SK-MEL-5 (cell line): Measurements from ENCODE around the gene NOTCH2. TPM values are rescaled to one million over a fixed set of nuclear protein-coding genes. Genes with fewer than 3 reads are reported as not detected.
A peak's percentile ranks its signal among the peaks of the same experiment; 100 is the strongest.

Source experiments
- DNase-seq: peaks from one replicate; pipeline ENCODE4 v3.0.0-alpha.2; 2016; ENCODE audit warnings: low read depth, low spot score
- in situ Hi-C: cut with HindIII; loops from 2 replicates; pipeline ENCODE4 v1.10.0; 2016; ENCODE audit warnings: low sequenced_read_pairs, high pct_unique_total_duplicates, low pct_unique_long_range_greater_than_20kb
- total RNA-seq: library from RNA; depleted of rRNA; stranded (reverse); fragments of >200 nt; shearing (Covaris generic); gene quantifications from 2 replicates; pipeline ENCODE4 v1.2.3, GENCODE V29; 2014

NOTCH2 gene
- total RNA-seq, 1 experiment from 2014 or later = 41.9 TPM

DNA sequence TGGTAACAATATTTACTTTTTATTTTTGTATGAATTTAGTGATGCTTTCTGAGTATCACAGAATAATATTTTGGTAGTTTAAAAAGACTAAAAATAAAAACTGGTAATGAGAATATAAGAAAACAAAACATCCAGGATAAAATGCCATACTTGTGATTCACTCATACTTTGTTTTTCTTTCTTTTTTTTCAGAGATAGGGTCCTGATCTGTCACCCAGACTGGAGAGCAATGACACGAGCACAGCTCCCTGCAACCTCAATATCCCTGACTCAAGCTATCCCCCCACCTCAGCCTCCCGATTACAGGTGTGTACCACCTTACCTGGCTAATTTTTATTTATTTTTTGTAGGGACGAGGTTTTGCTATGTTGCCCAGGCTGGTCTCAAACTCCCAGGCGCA, 109.0 kb downstream of the NOTCH2 start:
- DNase-seq = no peak
- in situ Hi-C loops = no loop called here

DNA sequence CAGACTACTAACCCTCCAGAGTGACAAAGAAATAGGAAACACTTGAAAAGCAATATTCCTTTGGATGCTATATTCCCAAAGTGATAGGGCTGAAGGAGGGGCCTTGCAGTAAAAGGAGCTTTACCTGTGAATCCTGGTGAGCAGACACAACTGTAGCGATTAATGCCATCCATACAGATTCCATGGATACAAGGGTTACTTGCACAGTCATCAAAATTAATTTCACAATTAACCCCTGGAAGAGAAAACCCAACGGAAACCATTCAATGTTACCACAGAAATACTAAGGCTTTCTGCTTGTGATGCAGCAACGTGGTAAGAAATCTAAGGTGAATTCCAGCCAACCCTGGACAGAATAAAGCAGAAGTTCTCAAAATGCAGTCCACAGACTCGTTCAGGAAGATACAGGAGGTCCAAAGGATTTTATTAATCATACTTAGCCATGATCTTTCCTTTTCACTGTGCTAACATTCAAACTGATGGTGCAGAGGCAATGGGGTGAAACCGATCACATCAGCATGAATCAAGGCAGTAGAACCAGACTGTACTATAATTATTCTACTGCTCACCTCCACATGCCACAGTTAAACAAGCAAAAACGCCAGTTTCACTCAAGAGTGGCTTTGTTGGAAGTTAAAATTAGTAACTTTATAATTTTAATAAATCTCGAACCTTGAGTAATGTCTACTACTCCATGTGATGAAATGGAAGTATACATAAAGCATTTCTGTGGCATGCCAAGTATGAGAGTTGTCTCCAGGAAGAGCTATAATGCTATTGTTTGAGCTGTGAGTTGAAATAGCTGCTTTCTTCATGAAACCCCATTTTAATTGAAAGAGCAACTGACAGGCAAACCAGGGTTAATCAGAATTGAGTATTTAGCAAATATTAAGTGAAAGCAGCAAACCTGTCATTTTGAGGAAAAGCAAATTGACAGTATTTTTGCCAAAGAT, 109.9 kb downstream of the NOTCH2 start:
- in situ Hi-C loops = no loop called here
- no peak for DNase-seq

DNA sequence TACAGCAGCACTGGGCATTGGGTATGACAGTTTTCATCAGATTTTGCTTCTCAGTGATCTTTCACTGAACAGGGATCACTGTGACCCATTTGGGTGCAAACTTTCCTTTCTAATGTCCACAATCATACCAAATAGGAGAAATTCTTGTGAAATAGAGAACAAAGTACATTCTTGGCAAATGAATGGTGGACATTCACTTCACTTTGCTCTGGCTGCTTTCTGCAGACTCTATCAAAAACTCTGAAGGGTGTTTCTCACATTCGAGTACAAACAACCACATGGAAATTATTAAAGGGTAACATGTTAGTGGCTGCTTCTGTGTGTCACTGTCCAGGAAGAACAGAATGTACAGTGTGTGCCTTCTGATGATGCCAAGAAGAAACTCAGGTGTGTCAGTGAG, 111.2 kb downstream of the NOTCH2 start:
- DNase-seq = no peak
- in situ Hi-C loops = no loop called here

DNA sequence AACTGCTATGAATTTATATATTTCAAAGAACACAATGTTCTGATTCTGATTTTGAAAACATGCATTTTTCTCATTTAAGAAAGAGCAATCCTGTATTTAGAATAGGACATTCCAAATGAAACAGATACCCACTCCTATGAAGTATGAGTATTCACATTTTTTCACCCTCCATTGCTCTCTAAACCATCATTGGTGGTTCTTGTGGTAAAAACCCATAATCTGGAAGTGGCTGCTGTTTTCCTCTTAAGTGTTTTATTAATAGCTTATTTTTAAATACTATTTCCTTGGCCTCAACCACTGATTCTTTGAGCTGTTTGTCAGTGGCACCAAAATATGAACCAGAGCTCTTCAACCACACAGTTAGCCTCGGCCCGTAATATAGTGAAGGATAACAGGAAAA, 113.2 kb downstream of the NOTCH2 start:
- no peak for DNase-seq
- in situ Hi-C loops = no loop called here

DNA sequence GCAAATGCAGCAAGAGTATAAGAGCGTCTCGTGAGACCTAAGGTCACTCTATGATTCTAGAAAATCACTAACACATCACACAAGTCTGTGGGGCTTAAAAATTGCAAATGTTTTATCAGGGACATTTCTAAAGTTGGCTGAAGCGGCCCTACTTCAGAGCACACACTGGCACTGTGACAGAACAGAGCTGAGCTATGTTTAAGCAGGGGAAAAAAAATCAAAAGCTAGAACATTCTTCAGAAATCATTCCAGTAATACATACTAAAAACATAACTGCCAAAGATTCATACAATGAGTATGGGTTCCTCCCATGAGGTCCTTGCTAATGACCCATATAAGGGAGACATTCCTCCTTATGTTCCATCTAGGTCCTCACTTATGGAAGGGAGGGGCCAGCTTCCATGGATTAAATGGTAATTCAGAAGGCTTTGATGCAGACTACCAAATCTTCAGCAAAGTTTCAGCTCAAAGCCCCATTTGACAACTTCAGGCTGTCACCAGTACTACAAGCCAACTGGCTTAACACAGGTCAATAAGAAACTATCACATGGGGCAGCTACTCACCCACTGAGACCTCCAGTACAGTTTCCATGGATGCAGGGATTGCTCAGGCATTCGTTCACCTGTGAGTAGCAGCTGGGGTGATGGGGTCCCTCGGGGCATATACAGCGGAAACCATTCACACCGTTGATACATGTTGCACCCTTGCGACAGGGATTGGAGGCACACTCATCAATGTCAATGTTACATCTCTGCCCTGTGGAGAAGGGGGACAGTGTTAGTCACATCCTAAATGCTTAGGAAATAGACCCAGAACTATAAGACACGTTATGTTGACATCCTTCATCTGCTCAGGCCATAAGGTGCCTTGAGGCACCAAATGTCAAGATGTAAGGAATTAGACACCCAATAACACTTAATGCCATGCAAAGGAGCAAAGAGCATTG, 114.7 kb downstream of the NOTCH2 start:
- DNase-seq = peak; percentile 16
- in situ Hi-C loops = no loop called here

DNA sequence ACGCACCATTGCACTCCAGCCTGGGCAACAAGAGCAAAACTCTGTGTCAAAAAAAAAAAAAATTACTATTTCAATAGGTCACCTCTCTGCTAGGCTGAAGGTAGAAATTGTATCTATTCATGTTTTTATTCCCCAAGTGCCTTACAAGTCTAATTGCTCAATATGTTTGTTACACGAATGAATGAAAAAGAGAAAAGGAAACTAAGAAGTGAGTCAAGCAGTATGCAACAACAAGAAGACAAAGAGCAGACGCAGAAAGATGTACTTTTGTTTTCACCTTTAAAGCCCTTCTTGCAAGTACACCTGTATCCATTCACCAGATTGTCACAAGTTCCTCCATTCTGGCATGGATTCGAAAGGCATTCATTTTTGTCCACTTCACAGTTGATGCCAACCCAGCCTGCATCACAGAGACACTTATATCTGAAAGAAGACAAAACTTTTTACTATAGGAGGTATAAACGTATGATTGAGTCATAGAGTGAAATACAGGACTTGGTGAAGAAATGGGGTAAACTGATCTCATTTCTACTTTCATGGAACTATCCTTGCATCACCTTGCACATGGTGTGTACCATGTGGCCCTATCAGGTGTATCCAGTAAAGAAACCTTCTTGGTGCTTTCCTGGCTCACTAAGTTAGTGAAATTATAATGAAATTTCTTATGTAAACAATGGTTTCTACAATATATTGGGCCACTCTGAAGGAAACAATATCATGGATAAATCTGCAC, 116.0 kb downstream of the NOTCH2 start:
- no peak for DNase-seq
- in situ Hi-C loops = no loop called here

DNA sequence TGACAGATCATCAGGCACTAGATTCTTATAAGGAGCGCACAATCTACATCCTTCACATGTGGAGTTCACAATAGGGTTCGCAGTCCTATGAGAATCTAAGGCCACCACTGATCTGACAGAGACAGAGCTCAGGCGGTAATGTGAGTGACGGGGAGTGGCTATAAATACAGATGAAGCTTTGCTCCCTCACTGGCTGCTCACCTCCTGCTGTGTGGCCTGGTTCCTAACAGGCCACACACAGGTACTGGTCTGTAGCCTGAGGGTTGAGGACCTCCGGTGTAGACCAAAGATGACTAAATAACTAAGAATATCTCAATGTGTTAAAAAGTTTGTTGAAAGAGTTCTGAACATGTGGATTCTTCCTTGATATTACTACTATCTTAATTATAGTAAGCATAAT, 117.0 kb downstream of the NOTCH2 start:
- no peak for DNase-seq
- in situ Hi-C loops = no loop called here

DNA sequence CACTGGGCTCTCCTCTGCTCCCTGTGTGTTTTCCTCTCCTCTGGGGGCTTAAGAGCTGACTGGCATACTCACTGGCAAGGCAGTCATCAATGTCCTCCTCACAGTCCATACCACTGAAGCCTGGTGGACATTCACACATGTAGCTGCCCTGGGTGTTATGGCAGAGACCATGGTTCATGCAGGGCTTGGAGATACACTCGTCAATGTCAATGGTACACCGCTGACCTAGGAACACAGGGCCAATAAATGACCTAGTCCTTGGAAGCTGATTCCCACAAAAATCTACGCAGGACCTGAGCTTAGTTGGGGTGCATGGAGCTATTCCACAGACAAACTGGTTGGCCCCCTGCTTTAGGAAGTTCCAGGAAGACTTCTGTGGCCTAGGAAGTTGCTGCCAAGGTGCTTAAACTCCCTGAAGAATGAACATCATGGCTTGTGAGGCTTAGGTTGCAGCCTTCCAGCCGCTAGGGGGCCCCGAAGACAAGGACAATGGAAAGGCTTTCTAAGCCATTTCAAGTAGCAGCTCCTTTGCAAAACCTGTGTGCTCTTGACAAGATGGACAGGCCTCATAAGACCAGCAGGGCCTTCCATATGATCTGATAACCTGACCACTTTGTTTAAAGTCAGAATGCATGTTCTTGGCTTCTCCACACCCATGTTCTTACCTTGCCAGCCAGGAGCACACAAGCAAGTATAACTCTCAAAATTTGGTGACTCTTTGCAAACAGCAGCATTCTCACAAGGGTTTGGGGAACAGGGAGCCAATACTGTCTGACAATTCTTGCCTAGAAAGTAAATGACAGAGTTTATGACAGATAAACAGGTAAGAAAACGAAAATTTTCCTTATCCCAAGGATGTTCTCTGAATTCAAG, 120.9 kb downstream of the NOTCH2 start:
- peak; percentile 86 for DNase-seq
- in situ Hi-C loops = no loop called here

DNA sequence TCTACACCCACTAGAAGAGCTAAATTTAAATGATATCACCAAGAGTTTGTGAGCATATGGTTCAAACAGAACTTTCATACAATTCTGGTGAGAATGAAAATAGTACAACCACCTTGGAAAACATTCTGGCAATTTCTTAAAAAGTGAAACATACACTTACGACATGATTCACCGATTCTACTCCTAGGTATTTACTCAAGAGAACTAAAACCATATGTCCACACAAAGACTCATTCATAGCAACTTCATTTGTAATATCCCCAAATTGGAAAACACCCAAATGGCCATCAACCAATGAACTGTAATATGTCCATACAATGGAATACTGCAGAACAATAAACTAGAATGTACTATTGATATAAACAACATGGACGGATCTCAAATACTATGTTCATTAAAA, 122.0 kb downstream of the NOTCH2 start:
- in situ Hi-C loops = no loop called here
- no peak for DNase-seq

DNA sequence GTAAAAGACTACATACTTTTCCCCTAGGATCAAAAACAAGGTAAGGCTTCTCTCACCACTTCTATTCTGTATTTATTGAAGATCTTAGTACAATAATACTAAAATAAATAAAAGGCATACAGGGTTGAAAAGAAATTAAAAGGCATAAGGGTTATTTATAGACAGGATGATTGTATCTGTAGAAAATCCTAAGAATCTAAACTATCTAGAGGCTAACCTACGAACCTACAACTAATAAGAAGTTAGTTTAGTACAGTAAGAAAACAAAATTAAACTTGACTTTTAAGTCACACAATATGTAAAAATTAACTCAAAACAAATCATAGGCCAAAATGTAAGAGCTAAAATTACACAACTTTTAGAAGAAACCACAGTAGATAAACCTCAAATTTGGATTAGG, 122.7 kb downstream of the NOTCH2 start:
- in situ Hi-C loops = no loop called here
- no peak for DNase-seq

DNA sequence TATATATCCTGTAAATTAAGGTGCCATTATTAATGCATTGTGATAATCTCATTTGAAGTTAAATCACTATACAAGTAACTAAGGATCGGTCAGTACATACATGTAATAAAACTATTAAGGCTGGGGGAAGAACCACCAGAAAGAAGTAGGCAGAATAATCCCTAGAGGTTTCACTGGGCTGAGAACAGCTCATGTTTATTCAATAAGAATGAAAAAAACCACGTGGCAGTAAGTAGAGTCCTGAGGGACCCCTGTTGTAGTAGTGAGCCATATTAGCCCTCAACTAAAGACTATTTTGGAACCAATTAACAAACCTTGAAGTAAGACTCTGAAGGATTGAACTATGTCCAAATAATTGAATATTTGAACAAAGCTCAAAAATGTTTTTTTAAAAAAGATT, 126.2 kb downstream of the NOTCH2 start:
- in situ Hi-C loops = no loop called here
- DNase-seq = no peak

DNA sequence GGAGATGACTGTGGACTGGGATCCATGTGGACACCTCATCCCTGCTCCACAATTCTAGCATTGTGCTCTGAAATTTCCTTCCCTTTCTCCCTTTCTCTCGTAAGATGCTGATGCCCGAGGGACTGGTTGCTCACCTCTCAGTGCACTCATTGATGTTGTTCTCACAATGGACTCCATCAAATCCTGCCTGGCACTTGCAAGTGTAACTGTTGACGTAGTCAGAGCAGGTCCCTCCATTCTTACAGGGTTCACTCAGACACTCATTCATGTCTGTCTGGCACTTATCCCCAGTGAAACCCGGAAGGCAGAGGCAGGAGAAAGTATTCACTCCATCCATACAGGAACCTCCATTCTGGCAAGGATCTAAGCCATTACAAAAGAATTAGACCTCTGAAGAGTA, 128.1 kb downstream of the NOTCH2 start:
- no peak for DNase-seq
- in situ Hi-C loops = no loop called here

DNA sequence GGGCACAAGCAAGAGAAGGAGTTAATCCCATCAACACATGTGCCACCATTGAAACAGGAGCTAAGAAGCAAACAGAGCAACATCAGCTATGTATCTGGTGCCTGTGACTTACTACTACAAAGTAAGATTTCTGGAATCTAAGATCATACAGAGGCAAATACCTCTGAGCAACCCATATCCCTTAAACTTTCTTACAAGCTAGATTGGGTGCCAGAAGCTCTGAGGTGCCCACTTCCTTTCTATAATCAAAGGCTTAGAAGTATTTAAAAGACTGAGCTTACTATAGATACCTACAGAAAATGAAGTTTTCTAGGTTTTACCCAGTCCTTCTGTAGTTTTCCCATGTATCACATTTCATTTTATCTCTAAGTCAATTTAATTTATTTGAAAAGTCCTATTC, 128.8 kb downstream of the NOTCH2 start:
- no peak for DNase-seq
- in situ Hi-C loops = no loop called here

DNA sequence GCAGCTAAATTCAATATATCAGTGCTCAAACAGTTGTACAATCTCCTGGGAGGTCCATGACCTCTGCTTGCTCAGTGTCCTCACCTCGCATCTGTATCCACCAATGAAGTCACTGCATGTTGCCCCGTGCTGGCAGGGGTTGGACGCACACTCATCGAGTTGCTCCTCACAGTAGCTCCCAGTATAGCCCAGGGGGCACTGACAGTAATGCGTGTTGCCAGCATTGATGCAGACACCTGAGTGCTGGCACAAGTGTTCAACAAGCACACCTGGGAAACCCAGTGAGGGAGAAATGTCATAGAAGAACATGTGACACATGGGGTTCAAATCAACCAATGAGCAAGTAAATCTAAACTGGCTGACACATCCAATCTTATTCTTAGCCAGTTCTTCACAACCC, 132.3 kb downstream of the NOTCH2 start:
- in situ Hi-C loops = no loop called here
- DNase-seq = no peak

DNA sequence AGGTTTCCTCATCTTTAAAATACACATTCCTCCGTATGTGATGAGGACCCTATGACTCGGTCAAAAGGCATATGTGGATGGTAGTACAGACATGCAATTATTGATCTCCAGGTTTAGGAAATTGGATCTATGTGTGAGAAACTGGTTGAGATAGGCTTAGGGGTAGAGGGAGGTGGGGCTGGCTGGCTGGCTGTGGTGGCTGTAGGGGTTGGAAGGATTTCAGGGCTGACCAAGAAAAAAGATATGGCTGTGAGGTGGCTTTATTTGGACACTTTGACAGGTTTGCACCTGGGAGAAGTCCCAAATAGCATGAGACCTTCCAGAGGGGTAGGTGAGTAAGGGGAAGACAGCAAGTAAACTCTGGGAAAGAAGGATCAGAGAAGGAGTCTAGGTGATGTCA, 133.5 kb downstream of the NOTCH2 start:
- DNase-seq = no peak

DNA sequence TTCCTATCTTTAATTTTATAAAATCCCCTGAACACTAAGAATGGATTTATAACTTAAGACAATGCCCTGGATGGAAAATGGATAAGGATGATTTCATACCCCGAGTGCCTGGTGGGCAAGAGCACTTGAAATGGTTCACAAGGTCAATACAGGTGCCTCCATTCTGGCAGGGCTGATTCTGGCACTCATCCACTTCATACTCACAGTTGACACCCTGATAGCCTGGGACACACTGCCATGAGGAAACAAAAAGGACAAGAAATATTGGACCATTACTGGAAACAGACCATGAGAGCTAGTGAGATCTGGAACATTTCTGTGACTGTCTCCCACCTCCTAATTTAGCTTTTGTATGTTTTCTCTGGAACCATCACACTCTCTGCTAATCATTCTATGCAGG, 134.1 kb downstream of the NOTCH2 start:
- DNase-seq = no peak
- in situ Hi-C loops = no loop called here

More for the DNA sequence above, 133.5 kb downstream of the NOTCH2 start:
- in situ Hi-C loops = no loop called here

DNA sequence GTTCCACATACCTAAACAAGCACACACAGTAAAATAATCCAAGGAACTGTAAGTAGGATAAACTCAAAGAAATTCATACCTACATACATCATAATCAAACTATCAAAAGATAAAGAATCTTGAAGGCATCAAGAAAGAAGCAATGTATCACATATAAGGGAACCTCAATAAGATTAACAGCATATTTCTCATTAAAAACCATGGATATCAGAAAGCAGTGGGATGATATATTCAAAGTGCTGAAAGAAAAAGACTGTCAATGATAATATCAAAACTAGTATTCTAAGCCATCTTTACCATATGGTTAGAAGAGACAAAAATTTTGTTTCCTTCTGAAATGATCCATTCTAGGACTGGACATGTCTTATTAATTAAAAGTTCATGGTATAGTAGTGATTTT, 136.1 kb downstream of the NOTCH2 start:
- in situ Hi-C loops = no loop called here

More for the DNA sequence above, 136.1 kb downstream of the NOTCH2 start:
- DNase-seq = no peak
